Endodermal cell (in vitro differentiated cells): ENCODE data around the gene PVALB. TPM values are rescaled to one million over a fixed set of nuclear protein-coding genes. Genes with fewer than 3 reads are reported as not detected.
A peak's percentile ranks its signal among the peaks of the same experiment; 100 is the strongest.

Source experiments
- DNase-seq: peaks from one replicate; pipeline ENCODE4 v3.0.0-alpha.2; 2017
- H3K27ac ChIP-seq: 2 replicates; pipeline ENCODE4 v1.5.1; 2013; ENCODE audit warnings: mild to moderate bottlenecking, low read depth, low read length, moderate library complexity
- H3K27me3 ChIP-seq: 2 replicates; pipeline ENCODE4 v1.6.1; 2013; ENCODE audit warnings: mild to moderate bottlenecking, low read length, moderate library complexity; ENCODE audit not compliant: insufficient read depth, control insufficient read depth, poor library complexity, severe bottlenecking
- H3K36me3 ChIP-seq: 2 replicates; pipeline ENCODE4 v1.7.0; 2013; ENCODE audit warnings: mild to moderate bottlenecking, low read length, moderate library complexity; ENCODE audit not compliant: control insufficient read depth, insufficient read depth
- H3K4me1 ChIP-seq: one replicate; pipeline ENCODE4 v1.7.0; 2013; ENCODE audit warnings: low read length; ENCODE audit not compliant: control insufficient read depth, insufficient read depth
- H3K4me3 ChIP-seq: 2 replicates; pipeline ENCODE4 v1.5.1; 2013; ENCODE audit warnings: mild to moderate bottlenecking, low read length, moderate library complexity
- H3K9ac ChIP-seq: 2 replicates; pipeline ENCODE4 v1.6.1; 2013; ENCODE audit warnings: mild to moderate bottlenecking, low read length, moderate library complexity; ENCODE audit not compliant: poor library complexity, severe bottlenecking; ENCODE audit errors: extremely low read depth
- H3K9me3 ChIP-seq: 2 replicates; pipeline ENCODE4 v1.6.1; 2013; ENCODE audit warnings: mild to moderate bottlenecking, low read length, moderate library complexity; ENCODE audit not compliant: control insufficient read depth
- H3K27ac Mint-ChIP-seq: 2 replicates; pipeline ENCODE4 v1.8.0; 2020; ENCODE audit warnings: mixed read lengths
- H3K27me3 Mint-ChIP-seq: 2 replicates; pipeline ENCODE4 v1.8.0; 2021; ENCODE audit warnings: mild to moderate bottlenecking, mixed read lengths; ENCODE audit not compliant: insufficient read depth
- H3K36me3 Mint-ChIP-seq: 2 replicates; pipeline ENCODE4 v1.8.0; 2020; ENCODE audit warnings: low read depth, mixed read lengths
- H3K4me1 Mint-ChIP-seq: 2 replicates; pipeline ENCODE4 v1.8.0; 2020; ENCODE audit warnings: mixed read lengths
- H3K4me3 Mint-ChIP-seq: 2 replicates; pipeline ENCODE4 v1.8.0; 2020; ENCODE audit warnings: mild to moderate bottlenecking, moderate library complexity, mixed read lengths
- H3K9me3 Mint-ChIP-seq: 2 replicates; pipeline ENCODE4 v1.8.0; 2020; ENCODE audit warnings: mild to moderate bottlenecking, mixed read lengths
- CTCF ChIP-seq: fragments of 200-600 bp; sonication (generic); conservative IDR thresholded peaks from 2 replicates; pipeline ENCODE4 v1.5.0; 2021; ENCODE audit warnings: antibody characterized with exemption, mild to moderate bottlenecking
- WGBS, 2 experiments: methylation state at CpG; one replicate each; pipeline versions ENCODE4 v1.1.5 to v1.1.7; 2013; ENCODE audit warnings: missing lambda C conversion rate in 2 of 2, mixed read lengths in 1 of 2; ENCODE audit not compliant: insufficient coverage in 1 of 2, insufficient read length in 1 of 2; 5-methylcytosine and 5-hydroxymethylcytosine counted together
- total RNA-seq, 2 donors: library from RNA; stranded (reverse); fragmentation: NEBNext Ultra II Directional in 1 of 2; extraction: Animal tissue kit (Norgen Biotek cat#: 25700) in 1 of 2; gene quantifications; 2 replicates in 1 of 2; 3 replicates in 1 of 2; pipeline ENCODE4 v1.2.1, GENCODE V29; 2021

Gene PVALB
- total RNA-seq, 2 donors from 2014 or later = not detected

GRCh38 chr22:36856121-36856791 is 39.4 kb upstream of the PVALB start:
- Mint-ChIP-seq H3K4me3 (peak overlapping the region; percentile 6), H3K36me3 (no peaks in the 10 kb centered on the region), H3K27me3 (peaks cover 37% of the 10 kb centered on the region), H3K27ac (peak overlapping the region; percentile 91), H3K4me1 (peaks cover 7% of the 10 kb centered on the region), H3K9me3 (peaks cover 6% of the 10 kb centered on the region)
- peak; percentile 98 for DNase-seq
- Histone ChIP-seq H3K36me3 (no peaks in the 10 kb centered on the region), H3K4me1 (no peaks in the 10 kb centered on the region), H3K27me3 (peaks cover 28% of the 10 kb centered on the region), H3K27ac (no peak overlapping the region), H3K4me3 (no peak overlapping the region), H3K9ac (peak overlapping the region; percentile 13), H3K9me3 (no peaks in the 10 kb centered on the region)
- 18 to 31% methylated on average over 8 to 30 of the region's 30 CpGs for WGBS, 2 experiments
- TF ChIP-seq CTCF = peak; percentile 100

- no peak for DNase-seq
- H3K9me3 ChIP-seq = no peaks in the 10 kb centered on the region
- H3K4me1 ChIP-seq = no peaks in the 10 kb centered on the region
- Mint-ChIP-seq H3K9me3 (peaks cover 6% of the 10 kb centered on the region), H3K27ac (no peak overlapping the region), H3K27me3 (peaks cover 44% of the 10 kb centered on the region), H3K4me3 (peak overlapping the region; percentile 6), H3K36me3 (no peaks in the 10 kb centered on the region), H3K4me1 (peaks cover 7% of the 10 kb centered on the region)
- H3K36me3 ChIP-seq = no peaks in the 10 kb centered on the region
- TF ChIP-seq CTCF = no peak
- H3K27ac ChIP-seq = no peak overlapping the region
- H3K4me3 ChIP-seq = no peak overlapping the region
- H3K27me3 ChIP-seq = peaks cover 28% of the 10 kb centered on the region
- H3K9ac ChIP-seq = no peak overlapping the region
- WGBS, 2 experiments = 90 to 96% methylated on average over 3 of the region's 3 CpGs
Observed at GRCh38 chr22:36855478-36855877, 38.6 kb upstream of the PVALB start.

GRCh38 chr22:36853407-36854099 is 36.7 kb upstream of the PVALB start:
- no peaks in the 10 kb centered on the region for H3K4me1 ChIP-seq
- H3K9me3 Mint-ChIP-seq = peaks cover 6% of the 10 kb centered on the region
- H3K9me3 ChIP-seq = no peaks in the 10 kb centered on the region
- 80 to 86% methylated on average over 6 to 16 of the region's 16 CpGs for whole genome bisulfite sequencing, 2 experiments
- H3K27ac Mint-ChIP-seq = no peak overlapping the region
- H3K27me3 ChIP-seq = peaks cover 21% of the 10 kb centered on the region
- H3K4me3 Mint-ChIP-seq = no peak overlapping the region
- no peak overlapping the region for H3K27ac ChIP-seq
- peaks cover 44% of the 10 kb centered on the region for H3K27me3 Mint-ChIP-seq
- TF ChIP-seq CTCF = peak; percentile 84
- peaks cover 7% of the 10 kb centered on the region for H3K4me1 Mint-ChIP-seq
- no peaks in the 10 kb centered on the region for H3K36me3 Mint-ChIP-seq
- H3K9ac ChIP-seq = no peak overlapping the region
- peak; percentile 97 for DNase-seq
- H3K36me3 ChIP-seq = no peaks in the 10 kb centered on the region
- no peak overlapping the region for H3K4me3 ChIP-seq
